Measurements from ENCODE around the gene MAPK10.

Gene MAPK10

DNA sequence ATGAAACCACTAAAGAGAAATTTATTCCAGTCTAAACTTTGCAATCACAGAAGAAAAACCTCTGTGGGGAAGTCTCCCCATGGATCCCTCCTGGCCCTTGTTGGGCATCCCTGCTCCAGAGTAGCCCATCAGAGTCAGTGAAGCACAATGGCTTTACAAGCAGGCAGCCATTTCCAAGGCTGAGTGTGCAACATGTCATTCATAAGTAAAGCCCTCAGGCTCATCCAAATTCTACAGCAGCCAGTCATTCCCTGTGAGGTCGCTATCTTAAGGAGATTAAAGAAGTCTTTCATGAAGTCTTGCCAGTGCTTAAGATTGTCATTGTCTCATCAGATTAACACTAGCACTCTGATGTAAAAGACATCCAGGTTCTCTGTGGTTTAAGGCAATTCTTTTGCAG, 17.0 kb upstream of the MAPK10 start:
- Histone ChIP-seq H3K9me3 (ENCODE audit: insufficient read depth, low read length) (no peaks in the 10 kb centered on the region), H3K27ac (ENCODE audit: low read length) (no peak overlapping the region), H3K36me3 (replicated peaks; ENCODE audit: low read depth, low read length) (no peaks in the 10 kb centered on the region), H3K9ac (ENCODE audit: low read length) (no peak overlapping the region), H3K4me1 (ENCODE audit: low read length) (no peaks in the 10 kb centered on the region), H3K4me3 (ENCODE audit: low read length) (no peak overlapping the region), H4K20me1 (ENCODE audit: insufficient read depth, low read length) (no peaks in the 10 kb centered on the region), H2AFZ (ENCODE audit: low read depth, low read length) (no peak overlapping the region), H3K4me2 (ENCODE audit: low read length) (no peak overlapping the region), H3K79me2 (ENCODE audit: low read length) (no peaks in the 10 kb centered on the region), H3K27me3 (ENCODE audit: low read depth, low read length) (no peaks in the 10 kb centered on the region)
- TF ChIP-seq, protein P1, sequence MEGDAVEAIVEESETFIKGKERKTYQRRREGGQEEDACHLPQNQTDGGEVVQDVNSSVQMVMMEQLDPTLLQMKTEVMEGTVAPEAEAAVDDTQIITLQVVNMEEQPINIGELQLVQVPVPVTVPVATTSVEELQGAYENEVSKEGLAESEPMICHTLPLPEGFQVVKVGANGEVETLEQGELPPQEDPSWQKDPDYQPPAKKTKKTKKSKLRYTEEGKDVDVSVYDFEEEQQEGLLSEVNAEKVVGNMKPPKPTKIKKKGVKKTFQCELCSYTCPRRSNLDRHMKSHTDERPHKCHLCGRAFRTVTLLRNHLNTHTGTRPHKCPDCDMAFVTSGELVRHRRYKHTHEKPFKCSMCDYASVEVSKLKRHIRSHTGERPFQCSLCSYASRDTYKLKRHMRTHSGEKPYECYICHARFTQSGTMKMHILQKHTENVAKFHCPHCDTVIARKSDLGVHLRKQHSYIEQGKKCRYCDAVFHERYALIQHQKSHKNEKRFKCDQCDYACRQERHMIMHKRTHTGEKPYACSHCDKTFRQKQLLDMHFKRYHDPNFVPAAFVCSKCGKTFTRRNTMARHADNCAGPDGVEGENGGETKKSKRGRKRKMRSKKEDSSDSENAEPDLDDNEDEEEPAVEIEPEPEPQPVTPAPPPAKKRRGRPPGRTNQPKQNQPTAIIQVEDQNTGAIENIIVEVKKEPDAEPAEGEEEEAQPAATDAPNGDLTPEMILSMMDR (IDR thresholded peaks at IDR 0.05; ENCODE audit: low read depth, low read length) = no peak
- TF ChIP-seq EZH2phosphoT487 (IDR thresholded peaks at IDR 0.05; ENCODE audit: low read depth) = no peak

- H3K27me3 ChIP-seq (ENCODE audit: low read depth, low read length) = no peaks in the 10 kb centered on the region
- TF ChIP-seq, protein P1 (IDR thresholded peaks at IDR 0.05; ENCODE audit: low read depth, low read length) = no peak
- no peak for TF ChIP-seq EZH2phosphoT487 (IDR thresholded peaks at IDR 0.05; ENCODE audit: low read depth)
- no peak overlapping the region for H3K4me3 ChIP-seq (ENCODE audit: low read length)
- H3K4me1 ChIP-seq (ENCODE audit: low read length) = no peaks in the 10 kb centered on the region
- H3K9ac ChIP-seq (ENCODE audit: low read length) = no peak overlapping the region
- H3K79me2 ChIP-seq (ENCODE audit: low read length) = no peaks in the 10 kb centered on the region
- no peak overlapping the region for H3K4me2 ChIP-seq (ENCODE audit: low read length)
- no peaks in the 10 kb centered on the region for H3K9me3 ChIP-seq (ENCODE audit: insufficient read depth, low read length)
- H3K27ac ChIP-seq (ENCODE audit: low read length) = no peak overlapping the region
- H3K36me3 ChIP-seq (replicated peaks; ENCODE audit: low read depth, low read length) = no peaks in the 10 kb centered on the region
- H2AFZ ChIP-seq (ENCODE audit: low read depth, low read length) = no peak overlapping the region
- no peaks in the 10 kb centered on the region for H4K20me1 ChIP-seq (ENCODE audit: insufficient read depth, low read length)
Observed at GRCh38 chr4:86368433-86368832, 8.6 kb upstream of the MAPK10 start.

DNA sequence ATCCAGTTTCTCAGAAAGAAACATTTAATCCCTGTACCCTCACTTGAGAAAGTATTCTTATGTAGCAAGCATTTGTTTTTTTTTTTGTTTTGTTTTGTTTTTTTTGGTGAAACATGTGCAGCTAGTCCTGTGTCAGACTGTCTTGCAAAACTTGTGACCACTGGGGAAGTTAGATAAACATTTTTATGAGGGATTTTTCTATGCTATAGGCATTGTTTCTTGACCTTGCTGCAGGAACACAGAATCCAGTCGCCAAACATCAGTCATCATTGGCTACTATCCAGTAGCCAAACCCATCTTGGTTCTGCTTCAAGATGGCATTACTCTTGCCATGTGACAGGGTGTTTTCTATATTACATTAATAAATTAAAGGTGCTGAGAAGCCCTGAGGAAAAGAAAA, 7.7 kb upstream of the MAPK10 start:
- Histone ChIP-seq H3K9ac (ENCODE audit: low read length) (no peak overlapping the region), H3K36me3 (replicated peaks; ENCODE audit: low read depth, low read length) (no peaks in the 10 kb centered on the region), H2AFZ (ENCODE audit: low read depth, low read length) (no peak overlapping the region), H3K4me3 (ENCODE audit: low read length) (no peak overlapping the region), H3K4me1 (ENCODE audit: low read length) (no peaks in the 10 kb centered on the region), H3K79me2 (ENCODE audit: low read length) (no peaks in the 10 kb centered on the region), H4K20me1 (ENCODE audit: insufficient read depth, low read length) (no peaks in the 10 kb centered on the region), H3K27ac (ENCODE audit: low read length) (no peak overlapping the region), H3K27me3 (ENCODE audit: low read depth, low read length) (no peaks in the 10 kb centered on the region), H3K4me2 (ENCODE audit: low read length) (no peak overlapping the region), H3K9me3 (ENCODE audit: insufficient read depth, low read length) (no peaks in the 10 kb centered on the region)
- TF ChIP-seq, protein P1 (IDR thresholded peaks at IDR 0.05; ENCODE audit: low read depth, low read length) = no peak
- TF ChIP-seq EZH2phosphoT487 (IDR thresholded peaks at IDR 0.05; ENCODE audit: low read depth) = no peak

DNA sequence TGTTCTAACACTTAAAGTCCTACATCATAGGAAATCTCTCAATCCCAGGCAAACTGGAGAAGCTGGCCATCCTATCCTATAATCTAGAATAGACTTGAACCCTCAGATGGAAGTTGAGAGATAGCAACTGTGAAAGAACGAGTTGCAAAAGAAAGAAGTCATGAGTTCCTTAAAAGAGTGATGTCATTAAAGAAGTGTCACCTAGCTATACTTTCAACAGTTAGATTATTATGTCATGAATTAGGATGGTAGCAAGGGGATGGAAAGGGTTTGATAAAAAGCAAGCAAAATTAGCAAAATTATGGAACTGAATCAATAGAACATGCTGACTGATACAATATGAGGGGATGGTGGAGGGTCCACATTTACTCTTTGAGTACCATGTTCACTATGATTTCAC, 7.1 kb upstream of the MAPK10 start:
- H2AFZ ChIP-seq (ENCODE audit: low read depth, low read length) = no peak overlapping the region
- no peak overlapping the region for H3K4me2 ChIP-seq (ENCODE audit: low read length)
- H3K27ac ChIP-seq (ENCODE audit: low read length) = no peak overlapping the region
- no peak overlapping the region for H3K4me3 ChIP-seq (ENCODE audit: low read length)
- no peaks in the 10 kb centered on the region for H3K4me1 ChIP-seq (ENCODE audit: low read length)
- no peak overlapping the region for H3K9ac ChIP-seq (ENCODE audit: low read length)
- H3K36me3 ChIP-seq (replicated peaks; ENCODE audit: low read depth, low read length) = no peaks in the 10 kb centered on the region
- H3K27me3 ChIP-seq (ENCODE audit: low read depth, low read length) = no peaks in the 10 kb centered on the region
- no peaks in the 10 kb centered on the region for H3K79me2 ChIP-seq (ENCODE audit: low read length)
- TF ChIP-seq, protein P1 (IDR thresholded peaks at IDR 0.05; ENCODE audit: low read depth, low read length) = no peak
- TF ChIP-seq EZH2phosphoT487 (IDR thresholded peaks at IDR 0.05; ENCODE audit: low read depth) = no peak
- H3K9me3 ChIP-seq (ENCODE audit: insufficient read depth, low read length) = no peaks in the 10 kb centered on the region
- H4K20me1 ChIP-seq (ENCODE audit: insufficient read depth, low read length) = no peaks in the 10 kb centered on the region
